Measurements from ENCODE around the gene CTRB2. TPM values are rescaled to one million over a fixed set of nuclear protein-coding genes. Genes with fewer than 3 reads are reported as not detected.
A peak's percentile ranks its signal among the peaks of the same experiment; 100 is the strongest.

Gene CTRB2
- polyA plus RNA-seq, 3 donors, result not detected

DNA sequence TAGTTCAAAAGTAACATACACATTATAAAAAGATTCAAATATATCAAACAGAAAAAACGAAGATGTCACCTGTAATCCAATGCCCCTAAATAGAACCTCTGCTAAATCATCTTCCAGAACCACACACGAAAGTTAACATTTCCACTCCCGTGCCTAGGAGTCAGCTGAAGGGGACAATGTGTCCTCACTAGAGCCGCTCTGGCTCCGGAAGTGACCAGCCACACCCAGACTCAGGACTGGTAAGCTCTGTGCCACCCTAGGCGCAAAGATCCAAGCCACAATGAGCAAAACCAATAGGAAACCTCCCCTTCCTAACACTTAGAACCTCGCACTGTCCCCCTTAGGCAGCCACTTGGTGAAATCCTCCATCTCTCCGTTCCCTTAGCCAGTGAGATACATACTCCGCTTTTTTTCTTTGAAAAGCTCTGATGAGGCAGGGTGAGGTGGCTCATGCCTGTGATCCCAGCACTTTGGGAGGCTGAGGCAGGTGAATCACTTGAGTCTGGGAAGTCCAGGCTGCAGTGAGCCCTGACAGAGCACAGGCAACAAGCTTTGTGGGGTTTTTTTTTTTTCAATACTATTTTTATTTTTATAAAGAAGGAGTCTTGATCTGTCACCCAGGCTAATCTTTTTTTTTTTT, 23.6 kb upstream of the CTRB2 start:
- Mint-ChIP-seq H3K4me3 (peak overlapping the region in 1 of 2 donors; percentile 53), H3K4me1 (no peaks in the 10 kb centered on the region), H3K27ac (no peak overlapping the region), H3K27me3 (ENCODE audit: low read depth in 3 of 3) (peaks cover 53 to 96% (median 71%) of the 10 kb centered on the region in 3 donors), H3K36me3 (no peaks in the 10 kb centered on the region), H3K9me3 (peaks cover 0 to 4% (median 2%) of the 10 kb centered on the region in 7 donors)
- no peak overlapping the region for H3K4me2 ChIP-seq (replicated peaks; ENCODE audit: extremely low read depth, low read length, poor library complexity, severe bottlenecking)
- no peaks in the 10 kb centered on the region for H4K20me1 ChIP-seq (ENCODE audit: insufficient read depth, low read length)
- no peaks in the 10 kb centered on the region for H3K9me3 ChIP-seq (replicated peaks in 1 of 2; ENCODE audit: control insufficient read depth in 1 of 2, insufficient read depth in 1 of 2, low read length in 2 of 2)
- no peak overlapping the region for H3K4me3 ChIP-seq (replicated peaks in 1 of 3; ENCODE audit: low read depth in 2 of 3, low read length in 3 of 3)
- WGBS (ENCODE audit: insufficient coverage), result 86% methylated on average over 7 of the region's 9 CpGs
- H3K79me2 ChIP-seq (ENCODE audit: insufficient read depth, low read length), result no peaks in the 10 kb centered on the region
- peaks cover 4 to 61% of the 10 kb centered on the region in 2 donors for H3K27me3 ChIP-seq (ENCODE audit: control insufficient read depth in 2 of 2, insufficient read depth in 2 of 2, low read length in 2 of 2)
- TF ChIP-seq CTCF (IDR thresholded peaks at IDR 0.05), result no peak
- no peak for DNase-seq
- no peaks in the 10 kb centered on the region for H3K4me1 ChIP-seq (ENCODE audit: control insufficient read depth in 1 of 2, insufficient read depth in 2 of 2, low read length in 2 of 2)
- no peak overlapping the region for H2AFZ ChIP-seq (ENCODE audit: insufficient read depth, low read depth, low read length, poor library complexity, severe bottlenecking)
- intact Hi-C loops (cut with micrococcal nuclease), result loop anchor here in 1 of 2 donors (5.0 to 10.0 kb wide), 2 partner anchors 157 to 534 kb away; no protein-coding TSS in a partner anchor
- no peak overlapping the region for H3K27ac ChIP-seq (ENCODE audit: low read depth in 1 of 2, low read length in 2 of 2)
- H3K36me3 ChIP-seq (replicated peaks in 1 of 2; ENCODE audit: control insufficient read depth in 1 of 2, insufficient read depth in 2 of 2, low read length in 2 of 2), result no peaks in the 10 kb centered on the region
- H3K9ac ChIP-seq (ENCODE audit: insufficient read depth, low read length, poor library complexity, severe bottlenecking), result no peak overlapping the region

DNA sequence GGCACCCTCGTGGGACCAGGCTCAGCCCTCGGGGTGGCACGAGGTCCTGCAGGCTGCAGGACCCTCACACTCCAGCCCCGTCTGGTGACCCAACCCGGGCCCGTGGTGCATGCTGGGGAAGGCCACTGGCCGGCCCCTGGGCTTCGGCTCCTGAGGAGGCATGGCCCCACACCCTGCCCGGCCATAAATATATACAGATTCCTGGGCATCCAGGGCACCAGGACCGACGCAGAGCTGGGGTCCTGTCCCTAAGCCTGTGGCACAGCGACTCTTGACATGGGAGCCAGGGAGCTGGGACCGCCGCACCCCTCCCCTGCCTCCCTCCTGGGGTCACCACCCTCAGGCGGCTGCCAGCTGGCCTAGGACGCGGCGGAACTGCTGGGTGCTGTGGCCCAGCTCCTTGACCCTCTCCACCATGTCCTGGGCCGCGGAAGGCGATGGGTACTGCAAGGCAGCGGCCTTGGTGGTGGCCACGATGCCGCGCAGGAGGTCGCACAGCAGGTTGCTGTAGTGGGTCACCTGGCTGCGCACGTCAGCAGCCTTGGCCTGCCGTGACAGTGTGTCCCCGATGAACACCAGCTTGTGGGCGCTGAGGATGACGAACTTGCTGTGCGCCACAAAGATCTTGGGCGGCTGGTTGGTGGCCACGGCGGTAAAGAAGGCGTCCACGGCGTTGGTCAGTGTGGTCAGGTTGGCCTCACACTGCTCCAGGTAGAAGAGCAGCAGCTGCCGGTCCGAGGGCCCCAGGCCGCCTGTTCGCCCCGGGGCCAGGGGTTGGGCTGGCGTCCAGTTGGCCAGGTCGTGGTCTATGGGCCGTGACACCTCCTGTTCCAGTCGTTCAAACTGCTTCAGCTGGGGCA, 22.4 kb upstream of the CTRB2 start:
- Histone ChIP-seq H2AFZ (ENCODE audit: insufficient read depth, low read depth, low read length, poor library complexity, severe bottlenecking) (no peak overlapping the region), H3K9me3 (replicated peaks in 1 of 2; ENCODE audit: control insufficient read depth in 1 of 2, insufficient read depth in 1 of 2, low read length in 2 of 2) (no peaks in the 10 kb centered on the region), H3K9ac (ENCODE audit: insufficient read depth, low read length, poor library complexity, severe bottlenecking) (no peak overlapping the region), H3K79me2 (ENCODE audit: insufficient read depth, low read length) (no peaks in the 10 kb centered on the region), H3K4me1 (ENCODE audit: control insufficient read depth in 1 of 2, insufficient read depth in 2 of 2, low read length in 2 of 2) (no peaks in the 10 kb centered on the region), H3K27me3 (ENCODE audit: control insufficient read depth in 2 of 2, insufficient read depth in 2 of 2, low read length in 2 of 2) (peaks cover 4 to 50% of the 10 kb centered on the region in 2 donors), H4K20me1 (ENCODE audit: insufficient read depth, low read length) (no peaks in the 10 kb centered on the region), H3K36me3 (replicated peaks in 1 of 2; ENCODE audit: control insufficient read depth in 1 of 2, insufficient read depth in 2 of 2, low read length in 2 of 2) (no peaks in the 10 kb centered on the region), H3K4me3 (replicated peaks in 1 of 3; ENCODE audit: low read depth in 2 of 3, low read length in 3 of 3) (no peak overlapping the region), H3K27ac (ENCODE audit: low read depth in 1 of 2, low read length in 2 of 2) (no peak overlapping the region), H3K4me2 (replicated peaks; ENCODE audit: extremely low read depth, low read length, poor library complexity, severe bottlenecking) (no peak overlapping the region)
- intact Hi-C loops (cut with micrococcal nuclease), result loop anchor here in 1 of 2 donors (5.0 to 10.0 kb wide), 2 partner anchors 158 to 535 kb away; no protein-coding TSS in a partner anchor
- TF ChIP-seq CTCF (IDR thresholded peaks at IDR 0.05), result no peak
- Mint-ChIP-seq H3K9me3 (peaks cover 0 to 5% (median 0%) of the 10 kb centered on the region in 7 donors), H3K36me3 (no peaks in the 10 kb centered on the region), H3K4me3 (peak overlapping the region in 1 of 2 donors; percentile 57), H3K27ac (no peak overlapping the region), H3K4me1 (no peaks in the 10 kb centered on the region), H3K27me3 (ENCODE audit: low read depth in 3 of 3) (peaks cover 50 to 97% (median 72%) of the 10 kb centered on the region in 3 donors)
- no peak for DNase-seq
- WGBS (ENCODE audit: insufficient coverage), result 96% methylated on average over 48 of the region's 48 CpGs

Data from CD14-positive monocyte (primary cell).